NCI-H526 treated with DMSO at 0.1 percent for 48 hours (cell line): ENCODE data around the gene PIBF1.
A peak's percentile ranks its signal among the peaks of the same experiment; 100 is the strongest.
"Not testable (repeated sequence)": the region's sequence is repeated elsewhere in the genome, so short reads cannot be mapped to it uniquely, and the experiment has no call there.

Experiments used
- DNase-seq: peaks from one replicate; lab custom pipeline; 2025; lab: John Stamatoyannopoulos, UW

The PIBF1 gene

GRCh38 chr13:73018336-73018735 lies 236.4 kb downstream of the PIBF1 start:
- no peak for DNase-seq

DNA sequence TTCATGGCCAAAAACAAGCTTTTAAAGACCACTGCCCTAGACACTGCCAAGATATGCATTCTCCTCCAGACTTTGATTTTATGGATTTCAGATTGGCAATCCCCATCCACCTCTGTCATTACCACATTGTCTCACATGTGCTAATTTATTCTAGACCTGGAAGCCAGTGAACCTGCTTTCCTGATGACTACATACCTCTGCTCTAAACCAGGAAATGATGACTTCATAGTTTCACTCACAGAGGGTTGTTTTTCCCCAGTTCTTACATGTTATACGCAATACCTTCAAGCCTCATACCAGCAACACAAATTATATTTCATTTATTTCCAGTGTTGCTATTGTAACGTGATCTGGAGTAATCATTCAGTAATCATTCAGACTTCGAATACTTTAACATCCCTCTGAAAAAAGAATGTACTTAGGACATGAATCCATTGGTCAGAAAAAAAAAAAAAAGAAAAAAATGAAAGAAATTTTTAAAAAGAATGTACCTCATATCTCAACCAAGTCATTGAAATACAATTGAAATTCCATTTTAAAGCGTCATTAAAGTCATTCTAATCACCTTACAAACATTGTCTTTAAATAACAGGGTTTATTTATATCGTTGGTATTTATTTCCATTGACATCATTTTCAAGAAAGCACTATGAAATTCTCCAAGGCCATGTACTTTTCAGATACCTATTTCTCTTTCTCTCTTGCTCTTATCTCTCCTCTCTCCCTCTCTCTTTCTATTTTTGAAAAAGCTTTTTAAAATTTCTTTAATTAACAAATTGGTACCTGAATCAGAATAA lies 243.5 kb downstream of the PIBF1 start:
- no peak for DNase-seq

GRCh38 chr13:73034901-73035300 lies 253.0 kb downstream of the PIBF1 start:
- DNase-seq: no peak

GRCh38 chr13:73035660-73036059 lies 253.7 kb downstream of the PIBF1 start:
- DNase-seq: no peak

DNA sequence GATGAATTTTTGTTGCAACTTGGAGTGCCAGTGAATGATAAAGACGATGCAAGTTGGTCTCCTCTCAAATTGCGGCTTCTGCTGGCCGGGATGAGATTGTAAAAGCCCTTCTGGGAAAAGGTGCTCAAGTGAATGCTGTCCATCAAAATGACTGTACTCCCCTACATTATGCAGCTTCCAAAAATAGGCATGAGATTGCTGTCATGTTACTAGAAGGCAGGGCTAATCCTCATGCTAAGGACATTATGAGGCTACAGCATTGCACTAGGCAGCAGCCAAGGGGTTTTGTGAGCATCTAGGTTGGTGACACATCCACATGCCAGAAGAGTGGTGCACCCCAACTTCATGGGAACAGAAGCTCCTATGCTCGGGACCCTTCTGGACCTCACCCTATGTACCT lies 254.6 kb downstream of the PIBF1 start:
- DNase-seq: no peak

- no peak for DNase-seq
Observed at GRCh38 chr13:73038064-73038463, 256.1 kb downstream of the PIBF1 start.

DNA sequence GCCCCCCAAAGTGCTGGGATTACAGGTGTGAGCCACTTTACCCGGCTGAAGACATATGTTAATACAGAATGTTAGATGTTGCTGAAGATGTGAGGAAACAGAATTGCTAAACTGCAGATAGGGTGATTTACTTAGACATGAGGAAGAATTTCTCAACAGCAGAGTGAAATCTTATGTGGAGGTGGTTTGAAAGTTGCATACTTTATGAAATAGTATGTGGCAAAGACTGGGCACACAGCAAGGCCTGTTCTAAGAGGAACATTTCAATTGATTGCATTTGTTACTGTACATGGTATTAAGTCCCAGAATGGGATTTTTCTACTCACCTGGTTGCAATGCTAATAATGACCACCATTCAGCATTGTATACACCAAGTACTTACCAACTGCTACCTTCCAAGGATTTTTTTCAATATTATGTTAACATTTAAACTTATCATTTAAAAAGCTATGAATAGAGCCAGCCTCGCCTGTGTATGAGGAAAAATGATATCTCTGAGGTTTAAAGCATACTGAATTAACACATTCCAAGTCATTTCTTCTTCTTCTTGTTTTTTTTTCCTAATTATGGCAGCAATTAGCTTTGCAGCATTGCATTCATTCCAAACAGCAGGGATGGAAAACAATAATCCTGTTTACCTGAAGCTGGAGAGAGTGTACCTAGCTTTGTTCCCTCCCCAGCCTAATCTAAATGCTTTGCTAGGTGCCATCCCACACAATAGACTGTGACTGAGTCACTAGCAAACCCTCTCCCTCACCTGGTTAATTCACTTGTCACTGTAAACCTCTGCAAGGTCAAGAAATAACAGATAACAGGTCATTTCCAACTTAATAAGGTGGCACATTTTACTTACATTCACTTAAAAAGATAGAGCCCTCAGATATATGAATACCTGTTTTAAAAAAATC lies 257.5 kb downstream of the PIBF1 start:
- no peak for DNase-seq

GRCh38 chr13:73040484-73040883 lies 258.6 kb downstream of the PIBF1 start:
- DNase-seq: peak; percentile 92

DNA sequence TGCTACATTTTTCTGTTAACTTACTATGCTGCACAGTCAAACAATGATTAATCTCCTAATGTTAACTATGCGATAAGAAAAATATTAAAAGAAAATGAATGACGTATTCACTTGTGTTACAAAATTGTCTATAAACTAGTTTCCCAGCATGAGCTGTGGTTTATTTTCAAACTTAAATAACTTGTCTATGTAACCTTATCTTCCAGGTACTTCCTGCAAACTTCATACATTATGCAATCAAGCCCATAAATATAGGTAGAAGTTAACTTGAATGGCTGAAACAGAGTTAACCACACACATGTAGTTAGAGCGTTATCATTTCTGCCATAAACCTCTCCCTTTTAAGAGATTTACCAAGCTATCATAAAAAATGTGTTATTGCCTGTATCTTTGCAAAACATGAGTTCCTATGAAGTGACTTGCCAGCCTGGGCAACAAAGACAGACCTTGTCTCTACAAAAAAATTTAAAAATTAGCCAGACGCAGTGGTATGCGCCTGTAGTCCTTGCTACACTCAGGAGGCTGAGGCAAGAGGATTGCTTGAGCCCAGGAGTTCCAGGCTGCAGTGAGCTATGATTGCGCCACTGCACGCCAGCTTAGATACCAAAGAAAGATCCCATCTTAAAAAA lies 259.1 kb downstream of the PIBF1 start:
- DNase-seq: peak; percentile 92

DNA sequence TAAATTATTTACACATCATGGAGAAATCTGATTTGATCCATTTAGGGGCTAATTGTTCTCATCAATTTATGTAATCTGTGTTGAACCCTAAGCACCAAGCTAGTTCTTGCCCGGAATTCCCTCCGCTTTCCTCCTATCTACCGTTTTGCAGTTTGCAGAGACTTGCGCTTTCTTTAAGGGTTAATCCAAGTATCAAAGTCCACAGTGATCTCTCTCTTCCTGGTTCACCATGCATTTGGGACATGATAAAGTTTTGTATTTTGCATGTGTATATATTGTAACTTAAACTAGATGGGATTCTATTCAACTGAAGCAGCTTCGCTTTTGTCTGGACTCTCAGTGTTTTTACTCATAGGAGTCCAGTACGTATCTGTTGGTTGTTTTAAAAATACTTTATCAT lies 263.1 kb downstream of the PIBF1 start:
- peak; percentile 93 for DNase-seq

GRCh38 chr13:73048615-73049014 lies 266.7 kb downstream of the PIBF1 start:
- not testable (repeated sequence) for DNase-seq

DNA sequence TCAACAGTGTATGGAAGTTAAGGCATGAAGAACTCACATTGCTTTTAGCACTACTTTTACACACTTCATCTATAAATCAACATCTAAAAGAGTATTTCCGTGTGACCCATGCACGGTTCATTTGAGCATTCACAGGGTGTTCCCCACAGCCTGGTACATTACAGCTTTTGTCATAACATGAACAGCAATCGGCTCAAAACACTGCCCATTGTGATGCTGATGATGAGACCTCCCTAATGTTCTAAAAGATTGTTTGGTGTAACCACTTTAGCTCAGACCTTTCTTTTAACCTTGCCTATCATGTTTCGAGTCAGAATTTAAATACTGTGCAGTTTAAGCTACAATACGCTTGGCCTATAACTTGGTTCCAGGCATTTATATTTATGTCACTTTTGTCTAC lies 272.8 kb downstream of the PIBF1 start:
- no peak for DNase-seq

DNA sequence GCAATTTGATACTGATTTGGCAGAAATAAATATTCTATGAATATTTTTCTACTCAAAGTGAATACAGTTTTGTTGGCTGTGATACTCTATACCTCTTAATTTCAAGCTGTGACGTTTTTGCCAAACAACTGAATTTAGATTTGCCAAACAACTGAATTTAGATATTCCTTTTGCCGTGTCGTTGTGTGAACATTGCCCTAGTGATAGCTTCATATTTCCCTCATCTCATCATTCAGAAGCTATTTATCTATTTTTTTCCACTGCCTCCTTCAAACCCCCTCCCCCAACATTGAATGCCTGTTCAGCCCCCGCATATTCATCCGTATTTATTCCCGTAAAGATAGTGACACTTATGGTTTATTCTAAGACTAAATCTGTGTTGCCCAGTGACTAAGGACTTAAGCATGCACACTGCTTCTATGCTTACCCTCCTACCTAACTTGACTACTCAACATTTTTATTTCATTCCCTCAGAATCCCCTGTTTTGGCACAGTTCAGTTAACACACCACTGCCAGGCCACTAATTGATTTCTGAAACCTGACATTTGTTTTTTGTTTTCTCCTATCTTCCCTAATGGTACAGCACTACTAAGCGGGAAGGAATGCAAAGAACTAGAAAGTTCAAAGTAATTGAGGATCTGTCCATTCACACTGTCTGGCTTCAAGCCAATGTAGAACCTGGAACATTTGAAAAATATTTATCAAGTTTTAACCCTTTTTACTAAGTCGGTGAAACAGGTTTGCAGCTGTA lies 274.1 kb downstream of the PIBF1 start:
- DNase-seq: no peak

DNA sequence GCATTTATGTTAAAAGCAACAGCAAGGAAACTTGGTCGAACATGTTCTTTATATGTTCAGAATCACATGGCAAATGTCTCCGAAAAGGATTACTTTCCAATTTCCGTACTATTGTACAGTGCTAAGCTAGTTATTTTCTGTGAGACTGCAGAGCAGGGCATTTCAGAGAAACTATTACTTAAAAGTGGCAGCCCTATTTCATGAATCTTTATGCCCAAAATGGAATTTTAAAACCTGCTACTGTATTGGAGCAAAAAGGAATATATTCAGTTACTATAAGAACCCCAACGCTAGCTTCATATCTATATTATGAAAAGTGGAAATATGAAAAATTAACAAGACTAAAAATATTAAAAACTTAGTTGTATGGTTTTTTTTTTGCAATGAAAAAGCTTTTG lies 274.6 kb downstream of the PIBF1 start:
- DNase-seq: no peak

DNA sequence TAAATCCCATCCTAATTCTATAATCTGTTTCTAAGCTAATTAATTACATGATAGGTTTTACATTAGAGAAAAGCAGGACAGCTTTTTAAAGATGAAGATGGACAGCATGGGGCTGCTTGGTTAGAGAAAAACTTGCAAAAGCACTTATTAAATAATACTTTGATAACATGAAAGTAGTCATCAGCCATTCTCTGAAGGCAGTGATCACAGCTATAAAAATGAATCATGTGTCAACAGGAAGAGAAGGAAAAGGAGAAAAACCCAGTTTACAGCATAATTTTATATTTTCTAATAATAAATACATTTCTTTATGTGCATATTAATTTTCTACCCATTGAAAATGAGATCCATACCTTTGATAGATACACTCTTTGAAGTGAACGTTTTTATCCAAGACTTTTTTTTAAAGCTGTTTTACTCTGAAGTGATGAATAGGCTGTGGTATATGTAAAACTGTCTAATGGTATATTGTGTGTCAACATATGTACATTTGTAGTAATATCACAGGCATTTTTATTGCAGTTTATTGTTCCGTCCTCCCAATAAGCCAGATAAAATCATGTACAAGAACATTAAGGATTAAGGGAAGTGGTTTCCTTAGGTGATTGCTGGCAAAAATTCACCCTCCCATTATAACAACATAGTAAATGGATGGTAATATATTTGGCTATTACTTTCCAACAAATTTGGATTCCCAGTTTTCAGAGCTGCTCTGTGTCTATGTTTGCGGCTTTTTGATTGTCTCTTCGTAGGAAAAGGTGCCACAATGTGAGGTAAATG lies 275.5 kb downstream of the PIBF1 start:
- DNase-seq: no peak

DNA sequence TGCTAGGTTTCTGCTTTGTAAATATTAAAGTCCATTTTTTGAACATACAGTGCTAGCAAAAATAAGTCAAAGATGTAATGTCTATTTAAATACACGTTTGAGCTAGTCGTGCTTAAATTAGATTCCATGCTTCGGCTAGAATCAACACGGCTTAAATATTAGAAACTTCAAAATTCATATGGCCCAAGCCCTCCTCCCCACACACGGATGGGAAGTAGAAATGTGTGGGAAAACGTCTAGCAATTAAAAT lies 276.1 kb downstream of the PIBF1 start:
- DNase-seq: no peak

DNA sequence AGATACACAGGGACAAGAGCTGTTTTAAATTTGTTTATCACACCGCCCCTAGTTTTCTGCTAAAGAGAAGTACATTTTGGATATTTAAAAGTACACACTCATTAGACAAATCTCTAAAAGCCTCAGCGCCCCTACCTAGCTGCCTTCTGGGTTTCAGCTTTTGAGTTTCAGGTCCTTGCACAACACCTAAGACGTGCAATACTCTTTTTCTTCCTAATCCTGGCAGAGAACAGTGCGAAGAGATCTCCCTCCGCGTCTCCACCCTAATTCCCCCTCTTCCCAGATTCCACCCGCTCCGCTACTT lies 276.5 kb downstream of the PIBF1 start:
- DNase-seq: peak; percentile 73

GRCh38 chr13:73058736-73059459 lies 277.0 kb downstream of the PIBF1 start, which contains the start of gene KLF5:
TSS of gene KLF5 (plus strand) at chr13:73059005. CDS start at chr13:73059328, 323 bp downstream.
- peak; percentile 98 for DNase-seq

DNA sequence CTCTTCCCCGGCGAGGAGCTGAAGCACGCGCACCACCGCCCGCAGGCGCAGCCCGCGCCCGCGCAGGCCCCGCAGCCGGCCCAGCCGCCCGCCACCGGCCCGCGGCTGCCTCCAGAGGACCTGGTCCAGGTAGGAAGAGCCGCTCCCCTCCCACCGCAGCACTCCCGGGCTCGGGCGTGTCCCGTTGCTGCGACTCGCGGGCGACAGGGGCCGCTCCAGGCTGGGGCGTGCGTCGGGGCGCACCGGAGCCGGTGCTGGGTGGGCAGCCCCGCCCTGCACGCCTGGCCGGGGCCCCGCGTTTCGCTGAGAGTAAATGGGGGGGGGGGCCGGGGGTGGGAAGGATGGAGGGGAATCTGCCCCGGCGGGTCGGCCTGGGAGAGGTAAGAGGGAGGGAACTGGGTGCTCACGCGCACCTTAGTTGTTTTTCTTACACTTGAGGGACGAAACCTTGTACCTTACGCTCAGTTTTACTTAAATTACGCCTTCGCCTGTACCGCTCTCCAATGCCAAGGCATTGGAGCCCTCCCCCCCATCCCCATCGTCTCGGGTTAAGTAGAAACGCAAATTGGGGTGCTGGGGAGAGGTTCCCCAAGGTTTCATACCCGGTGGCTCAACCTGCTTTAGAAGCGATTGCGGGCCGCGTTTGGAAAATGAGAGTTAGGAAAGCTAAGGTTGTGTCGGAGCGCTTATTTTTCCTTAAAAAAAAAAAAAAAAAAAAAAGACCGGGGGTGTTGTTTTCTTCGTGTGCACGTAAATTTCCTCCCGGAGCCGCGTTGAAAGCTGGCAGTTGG lies 277.7 kb downstream of the PIBF1 start:
- DNase-seq: peak; percentile 76
